Measurements from ENCODE around the gene TERT. TPM values are rescaled to one million over a fixed set of nuclear protein-coding genes. Genes with fewer than 3 reads are reported as not detected.

TERT gene
- total RNA-seq, 2 experiments from 2014 or later, result 156 to 198 TPM

- Histone ChIP-seq H3K79me2 (ENCODE audit: insufficient read depth, low read depth, low read length) (no peaks in the 10 kb centered on the region), H3K27ac (ENCODE audit: low read depth, low read length, poor library complexity, severe bottlenecking) (no peak overlapping the region), H3K4me2 (ENCODE audit: low read length) (no peak overlapping the region), H3K4me1 (ENCODE audit: insufficient read depth, low read length, poor library complexity, severe bottlenecking) (no peaks in the 10 kb centered on the region), H2AFZ (ENCODE audit: low read length) (no peak overlapping the region), H3K9me3 (ENCODE audit: low read length) (no peaks in the 10 kb centered on the region), H3K4me3 (ENCODE audit: low read depth, low read length, poor library complexity, severe bottlenecking) (no peak overlapping the region), H4K20me1 (ENCODE audit: insufficient read depth, low read length) (no peaks in the 10 kb centered on the region), H3K36me3 (ENCODE audit: insufficient read depth, low read length) (no peaks in the 10 kb centered on the region), H3K9me2 (ENCODE audit: insufficient read depth, low read length) (no peaks in the 10 kb centered on the region)
- CTCF ChIA-PET (ENCODE audit: unreplicated experiment), result no interaction called here
- intact Hi-C loops (cut with micrococcal nuclease; ENCODE audit: unreplicated experiment), result no loop called here
- POLR2A ChIA-PET, result no interaction called here
- TF ChIP-seq CTCF (conservative IDR thresholded peaks at IDR 0.05; ENCODE audit: low read length) (no peak), EZH2phosphoT487 (IDR thresholded peaks at IDR 0.05; ENCODE audit: borderline replicate concordance, low read depth, low read length) (no peak)
- no peak for DNase-seq (ENCODE audit: low spot score)
- no TSS peak for BruUV-seq (replicated peaks)
These were observed 78.5 kb downstream of the TERT start for GRCh38 chr5:1216211-1216917.

- ChIA-PET POLR2A (no interaction called here), CTCF (ENCODE audit: unreplicated experiment) (no interaction called here)
- H3K4me1 ChIP-seq (ENCODE audit: insufficient read depth, low read length, poor library complexity, severe bottlenecking), result no peaks in the 10 kb centered on the region
- no peak overlapping the region for H3K27ac ChIP-seq (ENCODE audit: low read depth, low read length, poor library complexity, severe bottlenecking)
- no peak for TF ChIP-seq EZH2phosphoT487 (IDR thresholded peaks at IDR 0.05; ENCODE audit: borderline replicate concordance, low read depth, low read length)
- no peak for TF ChIP-seq CTCF (conservative IDR thresholded peaks at IDR 0.05; ENCODE audit: low read length)
- H3K36me3 ChIP-seq (ENCODE audit: insufficient read depth, low read length), result no peaks in the 10 kb centered on the region
- no peaks in the 10 kb centered on the region for H3K9me3 ChIP-seq (ENCODE audit: low read length)
- H2AFZ ChIP-seq (ENCODE audit: low read length), result no peak overlapping the region
- H3K9me2 ChIP-seq (ENCODE audit: insufficient read depth, low read length), result no peaks in the 10 kb centered on the region
- intact Hi-C loops (cut with micrococcal nuclease; ENCODE audit: unreplicated experiment), result no loop called here
- no peaks in the 10 kb centered on the region for H4K20me1 ChIP-seq (ENCODE audit: insufficient read depth, low read length)
- no peaks in the 10 kb centered on the region for H3K79me2 ChIP-seq (ENCODE audit: insufficient read depth, low read depth, low read length)
- H3K4me3 ChIP-seq (ENCODE audit: low read depth, low read length, poor library complexity, severe bottlenecking), result no peak overlapping the region
- no peak for DNase-seq (ENCODE audit: low spot score)
- H3K4me2 ChIP-seq (ENCODE audit: low read length), result no peak overlapping the region
- no TSS peak for BruUV-seq (replicated peaks)
These were observed 79.4 kb downstream of the TERT start for GRCh38 chr5:1215320-1216096.

GRCh38 chr5:1214936-1215220, 80.0 kb downstream of the TERT start:
- Histone ChIP-seq H3K9me2 (ENCODE audit: insufficient read depth, low read length) (no peaks in the 10 kb centered on the region), H2AFZ (ENCODE audit: low read length) (no peak overlapping the region), H3K4me2 (ENCODE audit: low read length) (no peak overlapping the region), H3K27ac (ENCODE audit: low read depth, low read length, poor library complexity, severe bottlenecking) (no peak overlapping the region), H3K4me3 (ENCODE audit: low read depth, low read length, poor library complexity, severe bottlenecking) (no peak overlapping the region), H3K4me1 (ENCODE audit: insufficient read depth, low read length, poor library complexity, severe bottlenecking) (no peaks in the 10 kb centered on the region), H3K36me3 (ENCODE audit: insufficient read depth, low read length) (no peaks in the 10 kb centered on the region), H3K79me2 (ENCODE audit: insufficient read depth, low read depth, low read length) (no peaks in the 10 kb centered on the region), H3K9me3 (ENCODE audit: low read length) (no peaks in the 10 kb centered on the region), H4K20me1 (ENCODE audit: insufficient read depth, low read length) (no peaks in the 10 kb centered on the region)
- ChIA-PET CTCF (ENCODE audit: unreplicated experiment) (no interaction called here), POLR2A (no interaction called here)
- intact Hi-C loops (cut with micrococcal nuclease; ENCODE audit: unreplicated experiment), result no loop called here
- no peak for DNase-seq (ENCODE audit: low spot score)
- BruUV-seq (replicated peaks), result no TSS peak
- TF ChIP-seq CTCF (conservative IDR thresholded peaks at IDR 0.05; ENCODE audit: low read length), result no peak
